Measurements from ENCODE around the gene GTF2A1L.
"Not testable (repeated sequence)": the region's sequence is repeated elsewhere in the genome, so short reads cannot be mapped to it uniquely, and the experiment has no call there.

Gene GTF2A1L

DNA sequence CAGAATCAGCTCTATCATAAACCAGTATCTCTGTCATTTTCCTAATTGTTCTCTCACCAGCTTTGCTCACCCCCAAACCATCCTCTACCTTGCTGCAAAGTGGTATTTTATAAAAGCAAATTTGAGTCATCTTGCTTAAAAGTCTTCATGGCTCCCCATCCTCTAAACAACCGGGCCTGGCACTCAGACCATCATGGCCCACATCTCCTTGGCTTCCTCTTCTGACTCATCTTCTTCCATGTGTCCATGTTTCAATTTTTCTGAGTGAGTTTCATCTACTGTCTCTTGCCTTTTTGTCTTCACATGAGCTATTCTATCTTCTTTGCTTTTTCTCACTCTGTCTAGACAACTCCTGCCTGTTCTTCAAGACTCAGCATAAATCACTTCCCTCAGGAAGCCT is 79.2 kb downstream of the GTF2A1L start:
- ATAC-seq (replicated peaks), result no peak

DNA sequence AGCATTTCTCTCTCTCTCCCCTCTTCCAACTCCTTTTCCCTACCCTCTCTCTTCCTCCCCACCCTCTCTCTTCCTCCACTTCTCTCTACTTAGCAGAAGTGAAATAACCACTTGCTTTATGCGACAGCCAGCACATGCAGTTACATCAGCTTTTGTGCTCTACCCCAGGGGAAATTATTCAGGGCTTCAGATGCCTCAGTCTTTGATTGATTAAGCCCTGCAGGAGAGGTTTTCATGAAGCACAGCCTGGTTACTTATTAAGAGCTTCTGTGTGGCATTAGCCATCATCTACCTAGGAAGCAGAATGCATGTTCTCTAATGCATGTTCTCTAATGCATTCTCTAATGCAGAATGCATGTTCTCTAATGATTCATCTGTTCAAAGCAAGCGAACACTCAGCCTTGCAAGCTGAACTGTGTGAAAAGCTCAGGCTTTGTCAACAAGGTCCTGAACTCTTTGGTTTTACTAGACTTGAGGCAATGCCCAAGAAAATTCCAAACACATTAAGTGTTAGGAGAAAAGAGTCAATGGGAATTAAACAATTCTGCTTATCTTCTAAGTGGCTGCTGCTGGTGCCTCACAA is 81.8 kb downstream of the GTF2A1L start:
- H3K27me3 Mint-ChIP-seq, result no peaks in the 10 kb centered on the region
- H3K4me3 Mint-ChIP-seq, result no peak overlapping the region
- H3K36me3 Mint-ChIP-seq, result no peaks in the 10 kb centered on the region
- no peak for DNase-seq
- peaks cover 2 to 4% of the 10 kb centered on the region in 2 donors for H3K9me3 Mint-ChIP-seq
- H3K4me1 Mint-ChIP-seq, result no peaks in the 10 kb centered on the region
- no peak for ATAC-seq (replicated peaks)
- no peak overlapping the region for H3K27ac Mint-ChIP-seq

More for the DNA sequence above, 79.2 kb downstream of the GTF2A1L start:
- Mint-ChIP-seq H3K27ac (no peak overlapping the region), H3K36me3 (no peaks in the 10 kb centered on the region), H3K4me3 (no peak overlapping the region), H3K27me3 (no peaks in the 10 kb centered on the region), H3K4me1 (no peaks in the 10 kb centered on the region), H3K9me3 (no peaks in the 10 kb centered on the region)
- DNase-seq, result no peak

DNA sequence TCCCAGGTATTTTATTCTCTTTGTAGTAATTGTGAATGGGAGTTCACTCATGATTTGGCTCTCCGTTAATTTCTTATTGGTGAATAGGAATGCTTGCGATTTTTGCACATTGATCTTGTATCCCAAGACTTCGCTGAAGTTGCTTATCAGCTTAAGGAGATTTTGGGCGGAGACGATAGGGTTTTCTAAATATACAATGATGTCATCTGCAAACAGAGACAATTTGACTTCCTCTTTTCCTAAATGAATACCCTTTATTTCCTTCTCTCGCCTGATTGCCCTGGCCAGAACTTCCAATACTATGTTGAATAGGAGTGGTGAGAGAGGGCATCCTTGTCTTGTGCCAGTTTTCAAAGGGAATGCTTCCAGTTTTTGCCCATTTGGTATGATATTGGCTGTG is 86.0 kb downstream of the GTF2A1L start:
- not testable (repeated sequence) for H3K27ac Mint-ChIP-seq; DNase-seq; H3K9me3 Mint-ChIP-seq; H3K4me3 Mint-ChIP-seq; H3K4me1 Mint-ChIP-seq; H3K36me3 Mint-ChIP-seq; ATAC-seq (replicated peaks)
- H3K27me3 Mint-ChIP-seq, result peaks cover 0 to 14% of the 10 kb centered on the region in 2 donors

DNA sequence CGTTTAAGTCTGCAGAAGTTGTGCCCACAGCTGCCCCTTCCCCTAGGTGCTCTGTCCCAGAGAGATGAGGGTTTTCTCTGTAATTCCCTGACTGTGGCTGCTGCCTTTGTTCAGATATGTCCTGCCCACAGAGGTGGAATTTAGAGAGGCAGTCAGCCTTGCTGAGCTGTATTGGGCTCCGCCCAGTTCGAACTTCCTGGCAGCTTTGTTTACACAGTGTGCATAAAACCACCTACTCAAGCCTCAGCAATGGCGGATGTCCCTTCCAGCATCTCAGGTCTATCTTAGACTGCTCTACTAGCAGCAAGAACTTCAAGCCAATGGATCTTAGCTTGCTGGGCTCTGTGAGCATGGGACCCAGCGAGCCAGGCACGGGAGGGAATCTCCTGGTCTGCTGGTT is 89.8 kb downstream of the GTF2A1L start:
- Mint-ChIP-seq H3K27me3 (peaks cover 4 to 18% of the 10 kb centered on the region in 2 donors), H3K36me3 (no peaks in the 10 kb centered on the region), H3K4me1 (no peaks in the 10 kb centered on the region), H3K9me3 (peaks cover 4 to 7% of the 10 kb centered on the region in 2 donors), H3K4me3 (no peak overlapping the region), H3K27ac (no peak overlapping the region)
- ATAC-seq (replicated peaks) (no peak), DNase-seq (no peak)

DNA sequence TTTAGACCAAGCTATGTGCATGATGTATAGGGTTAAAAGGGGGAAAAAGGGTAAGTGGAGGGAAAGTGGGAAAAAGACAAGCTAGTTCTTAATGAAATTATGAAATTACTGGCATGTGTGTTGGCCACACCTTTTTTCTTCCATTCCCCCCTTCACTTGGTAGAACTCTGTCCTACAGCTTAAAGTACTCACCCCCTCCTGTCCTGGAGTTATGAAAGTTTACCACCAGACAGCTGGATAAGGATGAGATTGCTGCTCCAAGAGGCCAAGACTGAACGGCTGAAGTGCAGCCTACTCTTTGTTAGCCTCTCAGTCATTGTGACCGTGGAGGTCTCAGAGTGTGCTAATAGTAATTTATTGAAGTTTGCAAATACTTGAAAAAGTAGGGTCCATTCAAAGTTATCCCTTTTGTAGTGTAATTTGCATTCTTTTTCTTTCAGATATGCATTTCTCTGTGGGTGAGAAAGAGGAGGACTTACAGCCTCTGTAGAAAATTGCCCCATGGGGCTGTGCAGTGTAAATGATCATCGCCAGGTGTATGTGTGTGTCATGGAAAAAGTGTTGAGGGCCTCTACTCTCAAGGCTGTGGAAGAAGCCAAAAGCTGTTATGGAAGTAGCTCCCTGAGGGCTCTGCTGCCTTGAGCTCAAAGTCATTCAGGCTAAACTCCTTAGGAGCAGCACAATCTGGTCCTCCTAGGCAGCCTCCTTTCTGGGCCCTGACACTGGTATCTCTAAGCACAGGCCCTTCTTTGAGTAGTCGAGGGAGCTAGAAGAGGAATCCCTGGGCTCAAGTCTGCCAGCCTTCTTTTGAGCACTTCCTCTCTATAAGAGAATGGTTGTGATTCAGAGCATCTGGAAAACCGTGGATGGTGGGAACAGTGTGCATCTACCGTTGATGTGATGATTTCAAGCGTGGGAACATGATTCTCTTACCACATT is 91.7 kb downstream of the GTF2A1L start:
- H3K4me1 Mint-ChIP-seq, result no peaks in the 10 kb centered on the region
- no peak overlapping the region for H3K27ac Mint-ChIP-seq
- peaks cover 4 to 18% of the 10 kb centered on the region in 2 donors for H3K27me3 Mint-ChIP-seq
- ATAC-seq (replicated peaks) (no peak), DNase-seq (no peak)
- H3K4me3 Mint-ChIP-seq, result no peak overlapping the region
- H3K9me3 Mint-ChIP-seq, result peaks cover 0 to 5% of the 10 kb centered on the region in 2 donors
- H3K36me3 Mint-ChIP-seq, result no peaks in the 10 kb centered on the region

DNA sequence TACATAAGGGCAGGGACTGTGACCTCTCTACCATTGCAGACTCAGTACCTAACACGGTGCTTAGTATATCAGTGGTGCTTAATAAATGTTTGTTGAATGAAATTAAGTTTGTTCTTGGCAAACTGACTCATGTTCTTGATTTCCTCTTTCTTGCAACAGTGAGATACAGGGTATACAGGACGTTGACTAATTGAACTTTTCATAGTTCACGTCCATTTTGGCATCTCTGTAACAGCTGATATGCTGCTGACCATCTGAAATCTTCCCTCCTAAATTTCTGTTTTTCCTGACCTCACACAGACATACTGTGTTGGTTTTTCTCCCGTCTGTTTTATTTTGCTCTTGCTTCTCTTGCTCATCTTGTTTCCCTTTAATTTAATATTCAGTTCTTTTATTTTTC is 93.7 kb downstream of the GTF2A1L start:
- Mint-ChIP-seq H3K36me3 (no peaks in the 10 kb centered on the region), H3K27ac (no peak overlapping the region), H3K9me3 (peaks cover 0 to 3% of the 10 kb centered on the region in 2 donors), H3K4me3 (no peak overlapping the region), H3K27me3 (peaks cover 4 to 12% of the 10 kb centered on the region in 2 donors), H3K4me1 (no peaks in the 10 kb centered on the region)
- ATAC-seq (replicated peaks), result no peak
- DNase-seq, result no peak

DNA sequence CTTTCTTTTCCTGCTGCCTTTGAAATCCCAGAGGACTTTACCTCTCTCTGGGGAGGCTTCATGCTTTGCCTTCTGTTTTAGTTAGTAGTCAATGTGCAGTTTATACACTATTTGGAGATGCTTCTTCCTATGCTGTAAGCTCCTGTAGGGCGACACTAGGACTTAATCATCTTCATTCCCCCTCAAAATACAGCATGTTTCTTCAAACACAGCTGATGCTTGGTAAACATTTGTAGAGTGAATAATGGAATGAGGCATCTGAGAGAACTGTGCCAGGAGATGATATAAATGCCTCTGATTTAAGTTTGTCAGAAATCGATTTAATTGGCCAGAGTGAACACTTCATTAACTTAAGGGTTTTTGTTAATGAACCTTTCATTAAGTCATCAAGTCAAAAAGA is 94.5 kb downstream of the GTF2A1L start:
- DNase-seq (no peak), ATAC-seq (replicated peaks) (no peak)
- Mint-ChIP-seq H3K4me3 (no peak overlapping the region), H3K27me3 (peaks cover 4% of the 10 kb centered on the region in 2 donors), H3K4me1 (no peaks in the 10 kb centered on the region), H3K27ac (no peak overlapping the region), H3K36me3 (no peaks in the 10 kb centered on the region), H3K9me3 (no peaks in the 10 kb centered on the region)

DNA sequence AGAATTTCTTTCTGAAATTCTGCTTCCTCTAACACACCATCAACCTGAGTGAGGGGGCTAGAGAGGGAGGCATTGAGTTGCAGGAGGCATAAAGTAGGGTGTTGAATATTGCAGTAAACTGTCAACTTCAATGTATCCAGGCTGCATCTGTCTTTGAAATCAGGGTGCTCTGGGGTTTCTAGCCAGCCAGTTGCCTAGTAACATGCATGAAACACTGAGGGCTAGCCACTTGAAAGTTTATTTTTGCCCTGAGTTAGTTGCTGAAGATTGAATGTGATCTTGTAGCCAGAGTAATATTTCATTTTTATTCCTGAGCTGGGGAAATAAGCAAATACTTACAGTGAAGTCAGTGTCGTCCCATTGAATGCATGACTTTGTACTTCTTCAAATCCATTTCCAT is 96.0 kb downstream of the GTF2A1L start:
- Mint-ChIP-seq H3K27me3 (peaks cover 4% of the 10 kb centered on the region in 2 donors), H3K4me3 (no peak overlapping the region), H3K27ac (no peak overlapping the region), H3K4me1 (no peaks in the 10 kb centered on the region), H3K9me3 (no peaks in the 10 kb centered on the region), H3K36me3 (no peaks in the 10 kb centered on the region)
- ATAC-seq (replicated peaks), result no peak
- no peak for DNase-seq

DNA sequence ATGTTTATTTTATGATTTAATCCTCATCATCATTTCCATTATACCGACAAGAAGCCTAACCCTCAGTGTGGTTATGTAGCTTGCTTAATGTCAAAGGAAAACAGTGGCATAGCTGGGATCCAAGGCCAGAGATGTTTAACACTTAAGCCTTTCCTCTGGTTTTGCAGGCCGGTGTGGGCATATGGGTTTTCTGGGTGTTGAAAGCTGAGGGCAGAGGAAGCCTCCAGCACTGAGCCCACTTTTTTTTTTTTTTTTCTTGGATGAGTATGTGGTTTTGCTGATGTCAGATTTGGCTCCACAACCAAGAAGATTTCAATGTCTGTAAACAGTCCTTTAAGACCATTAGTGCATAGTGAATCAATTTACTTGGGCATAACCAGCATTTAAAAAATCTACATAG is 96.6 kb downstream of the GTF2A1L start:
- H3K27ac Mint-ChIP-seq, result no peak overlapping the region
- ATAC-seq (replicated peaks) (no peak), DNase-seq (no peak)
- no peaks in the 10 kb centered on the region for H3K36me3 Mint-ChIP-seq
- peaks cover 4% of the 10 kb centered on the region in 2 donors for H3K27me3 Mint-ChIP-seq
- H3K9me3 Mint-ChIP-seq, result no peaks in the 10 kb centered on the region
- H3K4me3 Mint-ChIP-seq, result no peak overlapping the region
- no peaks in the 10 kb centered on the region for H3K4me1 Mint-ChIP-seq

DNA sequence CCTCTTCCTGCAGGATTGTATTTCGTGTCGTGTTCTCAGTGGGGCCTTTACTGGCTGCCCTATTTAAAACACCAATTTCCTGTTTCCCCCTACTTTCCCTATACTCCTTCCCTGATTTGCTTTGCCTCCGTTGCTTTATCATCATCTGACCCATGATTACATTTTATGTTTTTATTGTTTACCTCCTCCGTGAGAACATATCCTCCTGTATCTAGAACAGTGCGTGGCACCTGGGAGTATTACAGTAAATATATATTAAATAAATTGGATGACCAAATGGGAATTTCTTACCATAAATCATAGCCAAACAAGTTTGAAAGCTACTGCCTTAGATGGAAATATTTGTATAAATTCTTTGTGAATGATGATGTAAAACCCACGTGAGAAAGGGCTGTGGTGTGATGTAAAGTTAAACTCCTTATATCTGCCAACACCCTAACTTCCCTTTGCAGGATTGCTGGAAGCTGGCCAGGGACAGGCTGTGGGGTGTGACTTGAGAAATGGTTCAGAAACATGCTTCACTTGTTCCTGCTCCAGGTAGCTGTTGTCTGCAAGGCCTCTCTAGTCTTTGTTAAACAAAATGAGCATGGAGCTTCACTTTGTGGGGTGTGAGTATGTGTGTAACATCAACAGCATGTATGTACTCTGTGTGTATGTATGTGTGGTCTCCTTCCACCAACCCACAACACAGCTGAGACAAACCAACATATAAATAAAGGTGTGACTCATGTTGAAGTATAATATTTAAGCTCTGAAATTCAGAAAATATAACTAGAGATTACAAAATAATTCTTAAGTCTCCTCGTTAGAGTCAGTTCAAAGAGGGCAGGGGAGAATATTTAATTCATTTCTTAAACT is 97.6 kb downstream of the GTF2A1L start:
- Mint-ChIP-seq H3K36me3 (no peaks in the 10 kb centered on the region), H3K27ac (no peak overlapping the region), H3K27me3 (peaks cover 4% of the 10 kb centered on the region in 2 donors), H3K9me3 (no peaks in the 10 kb centered on the region), H3K4me3 (no peak overlapping the region), H3K4me1 (no peaks in the 10 kb centered on the region)
- DNase-seq (no peak), ATAC-seq (replicated peaks) (no peak)

DNA sequence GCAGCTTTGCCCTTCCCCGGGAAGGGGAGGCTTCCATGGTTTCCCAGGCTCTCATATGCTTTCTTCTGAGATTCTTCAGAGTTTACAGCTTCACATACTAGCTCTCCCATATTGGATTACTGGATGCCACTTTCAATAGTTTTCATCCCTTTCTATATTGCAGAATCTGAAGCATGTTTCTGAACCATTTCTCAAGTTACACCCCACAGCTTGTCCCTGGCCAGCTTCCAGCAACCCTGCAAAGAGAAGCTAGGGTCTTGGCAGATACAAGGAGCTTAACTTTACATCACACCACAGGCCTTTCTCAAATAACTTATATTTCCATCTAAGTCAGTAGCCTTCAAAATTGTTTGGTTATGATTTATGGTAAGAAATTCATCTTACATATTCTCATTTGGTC is 98.3 kb downstream of the GTF2A1L start:
- H3K9me3 Mint-ChIP-seq, result no peaks in the 10 kb centered on the region
- H3K4me1 Mint-ChIP-seq, result no peaks in the 10 kb centered on the region
- no peak for DNase-seq
- H3K27ac Mint-ChIP-seq, result no peak overlapping the region
- no peak overlapping the region for H3K4me3 Mint-ChIP-seq
- H3K36me3 Mint-ChIP-seq, result no peaks in the 10 kb centered on the region
- peaks cover 1% of the 10 kb centered on the region in 2 donors for H3K27me3 Mint-ChIP-seq
- no peak for ATAC-seq (replicated peaks)

DNA sequence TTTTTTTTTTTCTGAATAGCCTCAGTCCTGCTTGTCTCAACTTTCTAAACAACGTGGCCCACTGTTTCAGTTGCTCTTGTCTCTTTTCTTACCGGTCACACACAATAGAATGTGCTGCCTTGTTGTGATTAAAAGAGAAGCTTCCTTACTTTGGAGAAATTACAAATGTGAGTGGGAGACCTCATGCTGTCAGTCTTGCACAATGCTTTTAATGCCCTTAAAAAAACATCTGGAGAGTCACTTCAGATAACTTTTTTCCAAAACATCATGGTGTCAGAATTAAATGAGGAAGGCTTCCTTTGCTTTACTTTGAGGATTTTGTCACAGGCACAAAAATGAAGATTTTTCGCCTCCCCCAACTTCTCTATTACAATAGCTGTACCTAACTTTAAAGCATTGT is 100.2 kb downstream of the GTF2A1L start:
- H3K9me3 Mint-ChIP-seq, result no peaks in the 10 kb centered on the region
- H3K36me3 Mint-ChIP-seq, result no peaks in the 10 kb centered on the region
- ATAC-seq (replicated peaks) (no peak), DNase-seq (no peak)
- no peak overlapping the region for H3K4me3 Mint-ChIP-seq
- H3K4me1 Mint-ChIP-seq, result no peaks in the 10 kb centered on the region
- H3K27me3 Mint-ChIP-seq, result peaks cover 6 to 7% of the 10 kb centered on the region in 2 donors
- no peak overlapping the region for H3K27ac Mint-ChIP-seq

DNA sequence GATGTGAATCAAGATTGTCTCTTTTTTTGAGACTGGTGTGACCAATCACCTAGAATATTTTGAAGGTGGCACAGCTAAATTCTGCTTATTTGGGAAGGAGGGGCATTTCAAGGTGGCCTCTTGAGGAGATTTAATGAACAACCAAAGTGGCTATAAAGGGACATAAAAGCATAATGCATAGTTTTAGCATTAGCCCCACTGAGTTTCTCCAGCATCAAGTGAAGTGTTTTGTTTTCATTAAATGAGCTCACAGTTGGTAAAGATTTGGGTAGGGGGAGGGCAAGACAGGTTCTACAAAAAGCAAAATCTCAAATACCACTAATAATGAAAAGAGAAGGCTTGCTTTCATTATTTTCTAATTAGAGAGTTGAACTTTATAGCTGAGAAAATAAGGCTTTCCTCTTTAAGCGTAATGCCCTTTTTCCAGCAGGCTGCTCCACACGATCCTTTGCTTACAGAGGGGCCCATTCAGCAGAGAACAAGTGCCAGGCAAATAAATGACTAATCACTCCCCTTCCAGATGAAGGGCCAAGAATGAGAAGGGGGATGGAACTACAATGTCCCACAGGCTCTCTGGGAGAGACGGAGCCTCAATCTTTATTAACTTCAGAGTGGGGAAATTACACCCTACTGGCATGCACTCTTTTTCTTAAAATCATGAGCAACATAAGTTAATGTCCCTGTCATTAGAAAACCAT is 102.0 kb downstream of the GTF2A1L start:
- Mint-ChIP-seq H3K4me1 (no peaks in the 10 kb centered on the region), H3K4me3 (no peak overlapping the region), H3K27ac (no peak overlapping the region), H3K9me3 (no peaks in the 10 kb centered on the region), H3K27me3 (peaks cover 7 to 8% of the 10 kb centered on the region in 2 donors), H3K36me3 (no peaks in the 10 kb centered on the region)
- ATAC-seq (replicated peaks) (no peak), DNase-seq (no peak)

DNA sequence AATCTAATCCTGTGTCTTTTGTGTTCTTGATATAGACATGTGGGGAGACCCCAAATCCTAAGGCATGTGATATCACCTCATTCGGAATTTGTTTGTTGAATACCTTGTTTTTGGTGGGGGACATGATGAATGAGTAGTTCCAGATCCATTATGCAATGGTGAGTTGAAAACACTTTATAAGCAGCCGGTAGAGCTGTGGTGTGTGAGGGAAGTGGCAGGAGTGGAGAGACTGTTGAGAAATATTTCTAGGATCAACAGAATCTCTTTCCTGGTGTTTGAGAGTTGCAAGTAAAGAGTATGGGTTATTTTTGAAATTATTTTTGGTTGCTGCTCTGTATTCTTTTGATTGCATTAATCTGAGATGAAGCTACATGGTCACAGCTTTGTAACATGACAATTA is 103.5 kb downstream of the GTF2A1L start:
- Mint-ChIP-seq H3K36me3 (no peaks in the 10 kb centered on the region), H3K4me1 (no peaks in the 10 kb centered on the region), H3K4me3 (no peak overlapping the region), H3K27me3 (peaks cover 7 to 11% of the 10 kb centered on the region in 2 donors), H3K27ac (no peak overlapping the region), H3K9me3 (no peaks in the 10 kb centered on the region)
- ATAC-seq (replicated peaks) (no peak), DNase-seq (no peak)

Data from stimulated activated naive B cell treated with anti-CD40 and anti-IgM and Interleukin-4, amounts not matched to agents 10 μg/mL and 1 μg/mL and 100 μg/mL, for 72 hours (primary cell).